ENCODE results near the gene CLEC2D.

DNA sequence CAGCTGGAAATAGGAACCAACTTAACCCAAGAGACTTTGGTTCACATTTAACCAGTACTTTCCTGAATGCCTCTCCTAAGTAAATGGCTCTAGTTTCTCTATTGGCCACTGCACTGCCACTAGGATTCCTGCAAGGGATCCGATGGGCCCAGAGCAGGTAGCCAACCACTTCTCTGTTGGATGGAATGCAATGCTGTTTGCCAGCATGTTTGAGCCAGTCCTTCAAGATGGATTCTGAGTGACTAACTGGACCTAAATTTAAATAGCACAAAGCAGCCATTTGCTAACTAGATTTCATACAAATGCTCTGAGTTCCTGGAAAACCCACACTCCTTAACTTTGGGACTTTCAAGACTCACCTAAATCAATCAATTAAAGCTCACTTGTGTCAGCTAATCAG is 9.5 kb upstream of the CLEC2D start:
- TF ChIP-seq, protein P1, sequence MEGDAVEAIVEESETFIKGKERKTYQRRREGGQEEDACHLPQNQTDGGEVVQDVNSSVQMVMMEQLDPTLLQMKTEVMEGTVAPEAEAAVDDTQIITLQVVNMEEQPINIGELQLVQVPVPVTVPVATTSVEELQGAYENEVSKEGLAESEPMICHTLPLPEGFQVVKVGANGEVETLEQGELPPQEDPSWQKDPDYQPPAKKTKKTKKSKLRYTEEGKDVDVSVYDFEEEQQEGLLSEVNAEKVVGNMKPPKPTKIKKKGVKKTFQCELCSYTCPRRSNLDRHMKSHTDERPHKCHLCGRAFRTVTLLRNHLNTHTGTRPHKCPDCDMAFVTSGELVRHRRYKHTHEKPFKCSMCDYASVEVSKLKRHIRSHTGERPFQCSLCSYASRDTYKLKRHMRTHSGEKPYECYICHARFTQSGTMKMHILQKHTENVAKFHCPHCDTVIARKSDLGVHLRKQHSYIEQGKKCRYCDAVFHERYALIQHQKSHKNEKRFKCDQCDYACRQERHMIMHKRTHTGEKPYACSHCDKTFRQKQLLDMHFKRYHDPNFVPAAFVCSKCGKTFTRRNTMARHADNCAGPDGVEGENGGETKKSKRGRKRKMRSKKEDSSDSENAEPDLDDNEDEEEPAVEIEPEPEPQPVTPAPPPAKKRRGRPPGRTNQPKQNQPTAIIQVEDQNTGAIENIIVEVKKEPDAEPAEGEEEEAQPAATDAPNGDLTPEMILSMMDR (IDR thresholded peaks at IDR 0.05; ENCODE audit: low read depth, low read length, missing input control), result no peak
- TF ChIP-seq, protein P2, sequence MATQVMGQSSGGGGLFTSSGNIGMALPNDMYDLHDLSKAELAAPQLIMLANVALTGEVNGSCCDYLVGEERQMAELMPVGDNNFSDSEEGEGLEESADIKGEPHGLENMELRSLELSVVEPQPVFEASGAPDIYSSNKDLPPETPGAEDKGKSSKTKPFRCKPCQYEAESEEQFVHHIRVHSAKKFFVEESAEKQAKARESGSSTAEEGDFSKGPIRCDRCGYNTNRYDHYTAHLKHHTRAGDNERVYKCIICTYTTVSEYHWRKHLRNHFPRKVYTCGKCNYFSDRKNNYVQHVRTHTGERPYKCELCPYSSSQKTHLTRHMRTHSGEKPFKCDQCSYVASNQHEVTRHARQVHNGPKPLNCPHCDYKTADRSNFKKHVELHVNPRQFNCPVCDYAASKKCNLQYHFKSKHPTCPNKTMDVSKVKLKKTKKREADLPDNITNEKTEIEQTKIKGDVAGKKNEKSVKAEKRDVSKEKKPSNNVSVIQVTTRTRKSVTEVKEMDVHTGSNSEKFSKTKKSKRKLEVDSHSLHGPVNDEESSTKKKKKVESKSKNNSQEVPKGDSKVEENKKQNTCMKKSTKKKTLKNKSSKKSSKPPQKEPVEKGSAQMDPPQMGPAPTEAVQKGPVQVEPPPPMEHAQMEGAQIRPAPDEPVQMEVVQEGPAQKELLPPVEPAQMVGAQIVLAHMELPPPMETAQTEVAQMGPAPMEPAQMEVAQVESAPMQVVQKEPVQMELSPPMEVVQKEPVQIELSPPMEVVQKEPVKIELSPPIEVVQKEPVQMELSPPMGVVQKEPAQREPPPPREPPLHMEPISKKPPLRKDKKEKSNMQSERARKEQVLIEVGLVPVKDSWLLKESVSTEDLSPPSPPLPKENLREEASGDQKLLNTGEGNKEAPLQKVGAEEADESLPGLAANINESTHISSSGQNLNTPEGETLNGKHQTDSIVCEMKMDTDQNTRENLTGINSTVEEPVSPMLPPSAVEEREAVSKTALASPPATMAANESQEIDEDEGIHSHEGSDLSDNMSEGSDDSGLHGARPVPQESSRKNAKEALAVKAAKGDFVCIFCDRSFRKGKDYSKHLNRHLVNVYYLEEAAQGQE (IDR thresholded peaks at IDR 0.05), result no peak
- TF ChIP-seq JUND (IDR thresholded peaks at IDR 0.05) (no peak), ATF3 (IDR thresholded peaks at IDR 0.05) (no peak), RXRA (IDR thresholded peaks at IDR 0.05) (no peak), SP1 (IDR thresholded peaks at IDR 0.05) (no peak), EGR1 (IDR thresholded peaks at IDR 0.05; ENCODE audit: low read depth in 2 of 2) (no peak), ZBTB33 (IDR thresholded peaks at IDR 0.05) (no peak), TAF1 (conservative IDR thresholded peaks at IDR 0.05) (no peak), RAD21 (IDR thresholded peaks at IDR 0.05) (no peak), MAX (IDR thresholded peaks at IDR 0.05) (no peak)

All from liver (tissue), 3 donors.